Stimulated activated CD4-positive, alpha-beta T cell treated with anti-CD3 and anti-CD28 coated beads, Interleukin-2, amount 100 ng/mL, for 48 hours (primary cell): ENCODE results near the gene SMAD3.

Source experiments
- DNase-seq, 2 donors: peaks; one replicate each; pipeline ENCODE4 v3.0.0-alpha.2; 2020

Gene SMAD3

DNA sequence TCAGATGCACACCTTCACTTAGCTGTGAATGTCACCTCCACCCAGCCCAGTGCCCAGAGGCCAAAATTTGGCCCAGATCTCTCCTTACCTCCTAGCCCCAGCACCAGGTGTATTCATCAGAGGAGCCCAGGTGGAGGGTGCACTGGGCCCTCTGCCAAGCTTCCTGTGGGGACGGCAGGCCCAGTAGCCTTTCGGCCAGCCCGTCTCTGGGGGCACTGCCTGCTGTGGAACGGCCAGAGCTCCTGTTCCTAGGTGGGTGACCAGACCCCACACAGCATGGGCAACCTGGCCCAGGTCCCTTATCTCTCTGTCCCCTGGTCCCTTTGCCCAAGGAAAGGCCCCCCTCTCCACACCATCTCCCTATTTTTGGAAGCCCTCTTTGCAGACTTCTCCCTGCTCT lies 121.3 kb downstream of the SMAD3 start:
- no peak for DNase-seq

DNA sequence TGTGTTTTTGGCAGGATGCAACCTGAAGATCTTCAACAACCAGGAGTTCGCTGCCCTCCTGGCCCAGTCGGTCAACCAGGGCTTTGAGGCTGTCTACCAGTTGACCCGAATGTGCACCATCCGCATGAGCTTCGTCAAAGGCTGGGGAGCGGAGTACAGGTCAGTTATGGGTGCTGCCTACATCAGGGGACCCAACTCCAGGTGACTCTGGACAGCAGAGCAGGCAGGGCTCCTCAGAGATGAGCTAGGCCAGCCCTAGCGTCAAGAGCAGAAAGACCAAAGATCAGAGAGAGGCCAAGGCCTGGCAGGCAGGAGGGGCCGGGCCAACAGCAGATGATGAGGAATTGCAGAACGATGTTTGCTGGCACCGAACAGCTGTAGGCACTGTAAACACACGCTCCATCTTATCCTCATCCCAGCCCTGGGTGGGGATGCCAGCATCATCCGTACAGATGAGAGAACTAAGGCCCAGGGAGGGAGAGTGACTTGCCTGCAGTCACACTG lies 122.0 kb downstream of the SMAD3 start:
- no peak for DNase-seq

DNA sequence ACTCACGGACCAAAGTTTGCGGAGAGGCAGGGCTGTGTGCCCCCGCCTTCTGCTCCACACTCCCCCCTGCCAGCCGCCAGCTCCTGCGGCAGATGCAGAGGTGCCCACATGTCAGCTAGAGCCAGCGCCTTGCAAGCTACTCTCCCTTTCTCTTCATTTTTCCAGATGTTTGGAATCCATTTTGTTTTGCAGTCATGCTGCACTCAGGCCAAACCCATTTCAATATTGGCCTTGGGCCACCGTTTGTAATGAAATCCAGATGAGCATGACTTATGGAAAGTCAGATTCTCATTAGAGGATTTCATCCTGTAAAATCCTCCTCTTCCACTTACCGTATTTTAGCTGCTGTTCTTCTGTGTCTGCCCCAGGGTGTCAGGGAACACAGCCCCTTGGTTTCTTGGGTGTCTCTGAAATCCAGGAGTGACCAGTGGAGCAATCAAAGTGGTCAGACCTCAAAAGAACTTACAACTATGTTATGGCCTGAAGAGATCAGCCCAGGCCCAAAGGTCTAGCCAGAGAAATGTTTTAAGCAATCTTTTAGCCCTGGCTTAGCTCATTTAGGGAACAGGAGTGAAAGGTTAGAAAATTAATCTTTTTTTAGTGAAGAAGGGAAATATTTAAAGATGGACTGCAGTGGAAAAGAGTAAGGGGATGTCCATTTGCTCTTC lies 123.3 kb downstream of the SMAD3 start:
- DNase-seq: no peak

DNA sequence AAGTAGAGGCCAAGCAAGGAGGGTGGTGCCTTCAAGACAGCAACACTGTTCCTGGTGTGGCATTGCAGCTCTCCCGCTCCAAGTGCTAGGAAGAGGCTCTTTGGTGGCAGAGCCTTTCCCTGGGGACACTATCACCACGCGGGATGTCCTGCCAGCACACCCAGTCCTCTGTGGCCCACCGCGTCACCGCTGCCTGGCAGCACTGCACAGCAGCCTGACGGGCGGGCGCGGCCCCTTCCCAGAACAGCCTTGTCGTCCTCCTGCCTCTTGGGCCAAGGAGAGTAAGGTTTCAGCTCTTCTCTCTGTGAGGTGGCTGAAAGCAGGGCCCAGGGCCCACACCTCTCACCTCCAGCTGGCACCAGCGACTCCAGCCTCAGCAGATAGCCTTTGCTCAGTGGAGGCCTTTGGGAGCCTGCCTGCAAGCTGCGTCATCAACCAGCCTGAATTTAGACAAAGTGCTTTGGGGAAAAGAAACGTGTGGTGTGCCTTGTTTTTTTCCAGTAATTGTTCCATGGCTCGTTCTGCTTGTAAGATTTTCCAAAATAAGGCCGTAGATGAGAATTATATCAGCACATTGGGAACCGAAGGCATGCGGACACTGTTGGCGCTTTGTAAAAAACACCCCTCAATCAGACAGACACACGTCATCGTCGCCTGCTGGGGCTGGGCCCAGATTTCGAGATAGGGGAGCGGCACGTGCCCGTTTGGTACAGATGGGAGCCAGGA lies 124.1 kb downstream of the SMAD3 start:
- no peak for DNase-seq

DNA sequence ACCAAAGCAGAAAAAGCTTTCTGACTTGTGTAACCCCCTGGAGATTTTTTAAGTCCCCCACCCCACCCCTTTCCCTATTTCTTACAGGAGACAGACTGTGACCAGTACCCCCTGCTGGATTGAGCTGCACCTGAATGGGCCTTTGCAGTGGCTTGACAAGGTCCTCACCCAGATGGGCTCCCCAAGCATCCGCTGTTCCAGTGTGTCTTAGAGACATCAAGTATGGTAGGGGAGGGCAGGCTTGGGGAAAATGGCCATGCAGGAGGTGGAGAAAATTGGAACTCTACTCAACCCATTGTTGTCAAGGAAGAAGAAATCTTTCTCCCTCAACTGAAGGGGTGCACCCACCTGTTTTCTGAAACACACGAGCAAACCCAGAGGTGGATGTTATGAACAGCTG lies 124.9 kb downstream of the SMAD3 start:
- DNase-seq: no peak

DNA sequence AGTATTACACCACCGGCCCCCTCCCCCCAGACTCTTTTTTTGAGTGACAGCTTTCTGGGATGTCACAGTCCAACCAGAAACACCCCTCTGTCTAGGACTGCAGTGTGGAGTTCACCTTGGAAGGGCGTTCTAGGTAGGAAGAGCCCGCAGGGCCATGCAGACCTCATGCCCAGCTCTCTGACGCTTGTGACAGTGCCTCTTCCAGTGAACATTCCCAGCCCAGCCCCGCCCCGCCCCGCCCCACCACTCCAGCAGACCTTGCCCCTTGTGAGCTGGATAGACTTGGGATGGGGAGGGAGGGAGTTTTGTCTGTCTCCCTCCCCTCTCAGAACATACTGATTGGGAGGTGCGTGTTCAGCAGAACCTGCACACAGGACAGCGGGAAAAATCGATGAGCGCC lies 125.4 kb downstream of the SMAD3 start:
- DNase-seq: no peak

DNA sequence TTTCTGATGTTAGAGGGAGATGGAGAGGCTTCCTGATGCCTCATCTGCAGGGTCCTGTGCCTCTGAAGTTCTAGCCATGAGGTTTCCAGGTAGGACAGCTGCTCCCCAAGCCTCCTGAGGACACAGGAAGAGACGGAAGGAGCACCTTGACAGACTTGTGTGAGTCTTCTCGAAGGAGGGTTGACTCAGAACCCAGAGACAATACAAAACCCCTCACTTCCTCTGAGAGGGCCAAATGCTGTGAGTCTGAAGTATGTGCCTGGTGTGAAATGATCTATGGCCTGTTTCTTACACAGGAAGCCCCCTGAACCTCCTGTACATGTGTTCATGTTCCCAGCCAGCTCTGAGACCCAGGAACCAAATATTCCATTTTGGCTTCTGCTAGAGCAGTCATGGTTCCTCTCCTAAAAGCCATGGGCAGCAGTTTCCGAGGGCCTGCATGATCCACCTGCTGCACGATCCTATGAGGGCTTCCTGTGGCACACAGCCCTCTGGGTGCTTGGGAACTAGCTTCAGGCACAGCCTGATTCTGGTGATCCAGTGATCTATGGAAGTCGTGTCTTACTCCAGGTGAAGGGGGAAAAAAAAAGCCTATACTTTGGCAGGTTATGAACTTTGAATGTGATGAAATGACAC lies 126.9 kb downstream of the SMAD3 start:
- no peak for DNase-seq

DNA sequence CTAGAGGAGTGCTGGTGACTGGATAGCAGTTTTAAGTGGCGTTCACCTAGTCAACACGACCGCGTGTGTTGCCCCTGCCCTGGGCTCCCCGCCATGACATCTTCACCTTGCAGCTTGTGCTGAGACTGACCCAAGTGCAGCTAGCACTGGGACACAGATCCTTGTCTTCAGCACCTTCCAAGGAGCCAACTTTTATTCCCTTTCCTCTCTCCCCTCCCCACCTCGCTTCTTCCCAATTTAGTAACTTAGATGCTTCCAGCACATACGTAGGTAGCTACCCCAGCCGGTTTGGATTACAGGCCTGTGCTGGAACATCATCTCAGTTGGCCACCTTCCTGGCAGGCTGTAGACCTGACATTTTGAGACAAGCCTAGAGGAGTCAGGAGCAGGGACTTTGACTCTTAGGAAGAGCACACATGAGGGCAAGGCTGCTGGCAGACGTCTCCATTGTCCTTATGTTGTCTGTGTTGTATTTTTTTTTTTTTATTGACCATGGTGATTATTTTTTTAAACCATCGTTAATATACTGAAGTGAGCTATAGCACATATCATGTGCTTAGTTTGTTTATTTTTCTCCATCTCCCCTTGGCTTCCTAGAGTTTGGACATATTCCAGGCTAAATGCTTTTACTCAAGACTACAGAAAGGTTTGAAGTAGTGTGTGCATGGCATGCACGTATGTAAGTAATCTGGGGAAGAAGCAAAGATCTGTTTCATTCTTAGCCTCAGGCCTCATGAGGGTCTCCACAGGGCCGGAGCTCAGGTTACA lies 128.0 kb downstream of the SMAD3 start:
- DNase-seq: no peak

DNA sequence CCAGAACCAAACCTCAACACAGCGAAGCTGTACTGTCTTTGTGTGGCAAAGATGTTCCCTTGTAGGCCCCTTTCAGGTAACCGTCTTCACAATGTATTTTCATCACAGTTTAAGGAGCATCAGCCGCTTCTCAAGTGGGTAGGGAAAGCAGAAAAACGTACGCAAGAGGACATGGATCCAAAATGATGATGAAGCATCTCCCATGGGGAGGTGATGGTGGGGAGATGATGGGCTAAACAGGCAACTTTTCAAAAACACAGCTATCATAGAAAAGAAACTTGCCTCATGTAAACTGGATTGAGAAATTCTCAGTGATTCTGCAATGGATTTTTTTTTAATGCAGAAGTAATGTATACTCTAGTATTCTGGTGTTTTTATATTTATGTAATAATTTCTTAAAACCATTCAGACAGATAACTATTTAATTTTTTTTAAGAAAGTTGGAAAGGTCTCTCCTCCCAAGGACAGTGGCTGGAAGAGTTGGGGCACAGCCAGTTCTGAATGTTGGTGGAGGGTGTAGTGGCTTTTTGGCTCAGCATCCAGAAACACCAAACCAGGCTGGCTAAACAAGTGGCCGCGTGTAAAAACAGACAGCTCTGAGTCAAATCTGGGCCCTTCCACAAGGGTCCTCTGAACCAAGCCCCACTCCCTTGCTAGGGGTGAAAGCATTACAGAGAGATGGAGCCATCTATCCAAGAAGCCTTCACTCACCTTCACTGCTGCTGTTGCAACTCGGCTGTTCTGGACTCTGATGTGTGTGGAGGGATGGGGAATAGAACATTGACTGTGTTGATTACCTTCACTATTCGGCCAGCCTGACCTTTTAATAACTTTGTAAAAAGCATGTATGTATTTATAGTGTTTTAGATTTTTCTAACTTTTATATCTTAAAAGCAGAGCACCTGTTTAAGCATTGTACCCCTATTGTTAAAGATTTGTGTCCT lies 129.0 kb downstream of the SMAD3 start:
- DNase-seq: no peak

DNA sequence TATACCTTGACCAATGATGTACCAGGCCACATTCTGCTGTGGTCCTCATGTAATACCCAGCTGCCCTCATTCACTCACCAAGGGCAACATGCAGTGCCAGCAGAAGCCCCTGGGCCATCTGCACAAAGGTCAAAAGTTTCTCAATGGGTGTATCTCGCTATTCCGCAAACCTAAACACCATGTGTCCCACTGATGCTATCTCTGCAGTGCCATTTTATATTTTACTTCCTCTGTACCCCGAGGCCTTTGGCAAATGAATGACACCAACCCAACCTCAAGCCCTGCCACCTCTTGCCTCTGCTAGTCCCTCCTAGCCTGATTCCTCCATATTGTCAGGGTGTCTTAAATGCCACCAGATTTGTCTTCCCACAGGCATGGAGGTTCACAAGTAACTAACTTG lies 129.9 kb downstream of the SMAD3 start:
- DNase-seq: no peak

DNA sequence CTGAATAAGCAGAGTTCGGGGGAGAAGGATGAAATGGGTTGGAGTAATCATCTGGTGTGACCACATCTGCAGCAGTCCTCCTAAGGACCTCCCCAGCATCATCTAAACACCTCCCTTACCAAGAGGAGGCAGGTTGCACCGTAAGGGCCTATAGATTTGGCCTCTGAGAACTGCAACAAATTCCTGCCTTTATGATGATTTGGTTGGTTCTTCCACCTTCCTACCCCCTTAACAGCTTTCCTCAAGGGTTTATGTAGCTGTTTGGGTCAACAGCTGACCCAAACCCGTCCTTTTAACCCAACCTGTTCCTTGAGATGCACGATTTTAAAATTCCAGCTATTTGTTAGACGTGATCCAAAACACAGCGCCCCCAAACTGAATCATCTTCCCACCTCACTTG lies 130.8 kb downstream of the SMAD3 start:
- DNase-seq: no peak

DNA sequence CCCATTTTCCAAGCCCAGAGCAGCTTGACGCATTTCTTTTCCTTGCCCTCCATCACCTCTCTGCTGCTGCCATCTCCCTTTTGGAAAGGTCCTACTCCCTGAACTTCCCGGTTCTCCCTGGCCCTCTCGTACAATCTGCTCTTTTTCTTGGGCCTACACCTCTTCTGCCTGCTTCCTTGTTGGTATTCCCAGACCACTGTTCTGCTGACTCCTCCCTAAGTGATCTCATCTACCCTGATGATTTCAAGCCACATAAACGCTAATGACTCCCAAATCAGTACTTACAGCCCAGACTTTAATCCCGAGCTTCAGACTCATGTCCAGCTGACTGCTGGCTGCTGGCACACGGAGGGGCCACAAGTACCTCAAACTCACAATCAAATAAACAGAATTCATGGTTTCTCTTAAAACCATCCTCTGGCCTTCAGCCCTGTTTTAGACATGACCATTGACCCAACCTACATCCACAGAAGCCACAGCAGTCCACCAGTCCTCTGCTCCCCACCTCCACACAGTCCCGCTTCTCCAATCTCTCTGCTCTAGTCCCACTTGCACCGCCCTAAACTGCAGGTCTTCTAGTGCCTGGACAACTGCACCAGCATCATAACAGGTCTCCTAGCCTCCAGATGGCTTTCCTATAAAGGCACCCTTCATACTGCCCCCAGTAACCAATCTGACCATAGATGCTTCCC lies 131.4 kb downstream of the SMAD3 start:
- DNase-seq: no peak

DNA sequence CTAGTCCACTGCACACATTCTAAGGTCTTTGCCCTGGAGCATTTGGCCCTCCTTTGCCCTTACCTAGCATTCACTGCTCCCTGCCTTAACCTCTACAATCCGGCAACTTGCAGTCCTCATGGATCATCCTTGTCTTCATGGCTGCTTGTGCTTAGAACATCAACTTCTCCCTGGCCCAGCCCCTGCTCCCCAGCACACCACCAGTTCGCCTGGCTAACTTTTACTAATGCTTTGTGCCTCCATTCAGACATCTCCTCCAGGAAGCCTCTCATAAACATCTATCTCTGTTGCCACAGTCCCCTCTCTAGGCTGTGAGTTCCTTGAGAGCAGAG lies 131.9 kb downstream of the SMAD3 start:
- no peak for DNase-seq

DNA sequence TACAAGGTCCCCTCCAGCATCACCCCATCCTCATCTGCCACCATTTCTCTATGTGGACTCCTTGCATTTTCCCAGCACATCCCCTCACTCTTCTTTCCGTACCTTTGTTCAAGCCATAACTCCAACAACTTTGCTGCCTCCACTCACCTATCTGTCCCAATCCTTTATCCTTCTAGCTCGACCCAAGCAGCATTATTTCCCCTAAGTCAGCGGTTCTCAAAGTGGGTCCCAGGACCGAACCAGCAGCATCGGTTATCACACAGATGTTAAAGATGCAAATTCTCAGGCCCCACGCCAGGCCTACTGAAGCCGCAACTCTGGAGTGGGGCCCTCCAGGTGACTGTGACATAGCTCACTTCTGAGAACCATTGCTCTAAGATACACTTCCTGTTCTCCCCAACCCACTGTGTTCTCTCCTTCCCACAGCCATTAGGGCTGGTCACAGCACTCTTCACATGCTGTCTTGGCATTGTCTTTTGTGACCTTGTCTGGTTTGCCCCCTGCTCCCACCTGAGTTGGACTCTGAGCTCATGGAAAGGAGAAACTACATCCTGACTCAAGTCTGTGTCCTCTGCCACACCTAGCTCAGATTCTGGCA lies 132.9 kb downstream of the SMAD3 start:
- no peak for DNase-seq

DNA sequence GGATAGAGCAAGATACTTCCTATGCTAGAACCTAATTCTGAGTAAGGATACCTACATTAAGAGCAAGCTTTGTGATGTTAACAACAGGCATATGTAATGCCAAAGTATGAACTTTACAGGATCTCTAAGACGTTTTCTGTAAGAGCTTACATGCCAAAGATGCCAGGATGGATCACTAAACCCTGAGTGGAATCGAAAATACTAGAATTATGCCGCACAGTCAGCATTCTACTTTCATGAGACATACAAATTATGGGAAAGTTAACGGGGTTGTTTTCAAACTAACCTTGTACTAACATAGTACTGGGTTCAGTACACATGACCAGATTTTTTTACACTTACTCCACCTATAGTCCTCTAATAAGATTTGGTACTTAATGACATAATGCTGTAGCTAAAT lies 134.0 kb downstream of the SMAD3 start:
- no peak for DNase-seq

DNA sequence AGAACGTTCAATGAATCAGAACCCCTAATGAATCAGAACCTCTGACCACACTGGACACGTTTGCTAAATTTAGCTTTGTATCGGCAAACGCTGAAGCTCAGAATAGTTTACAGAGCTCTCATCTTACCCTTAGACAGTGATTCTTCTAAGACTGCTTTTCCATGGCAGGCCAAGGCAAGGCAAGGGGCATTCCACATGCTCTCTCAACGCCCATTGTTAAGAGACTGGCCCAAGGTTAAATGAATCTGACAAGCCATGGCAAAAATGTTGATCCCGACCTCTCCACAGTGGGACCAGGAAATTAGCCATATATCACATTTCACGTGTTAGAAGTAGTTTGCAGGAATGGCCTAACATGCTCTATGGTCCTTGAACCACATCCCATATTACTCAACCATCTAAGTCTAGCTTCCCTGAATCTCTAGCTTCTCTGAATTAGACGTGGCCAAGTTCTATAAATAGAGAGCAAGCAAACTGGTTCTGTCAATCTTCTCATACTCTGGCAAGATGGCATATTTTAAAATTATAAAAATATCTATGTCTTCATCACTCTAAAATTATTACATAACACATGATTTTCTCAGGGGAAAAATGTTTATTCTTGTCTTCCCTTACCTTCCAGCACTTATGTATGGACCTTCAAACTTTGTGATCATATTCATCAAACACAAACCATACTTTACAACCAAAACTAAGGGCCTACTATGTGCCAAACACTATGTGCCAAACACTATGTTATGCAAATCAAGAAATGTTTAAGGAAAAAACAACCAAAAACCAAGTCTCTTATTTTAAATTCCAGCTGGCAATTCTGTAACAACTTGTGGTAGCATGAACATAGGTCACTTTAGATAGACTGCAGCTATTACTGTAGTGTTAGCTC lies 134.7 kb downstream of the SMAD3 start:
- no peak for DNase-seq

DNA sequence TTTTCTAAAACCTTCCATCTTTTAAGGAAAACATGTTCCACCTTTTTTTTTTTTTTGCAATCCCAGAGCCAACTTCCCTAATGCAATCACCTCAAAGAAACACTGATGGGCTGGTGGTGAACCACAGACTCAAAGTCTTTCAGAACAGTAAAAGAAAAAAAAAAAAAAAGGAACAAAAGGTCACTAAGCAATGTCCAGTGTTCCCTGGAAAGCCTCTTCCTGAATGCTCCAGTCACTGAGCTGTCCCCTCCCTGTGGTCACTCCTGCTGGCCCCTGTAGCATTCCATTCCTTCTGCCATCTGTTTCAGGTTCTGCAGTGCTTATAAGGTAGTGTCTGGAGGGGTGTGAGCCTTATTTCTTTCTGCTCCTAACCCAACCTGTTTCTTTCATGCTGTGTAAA lies 135.7 kb downstream of the SMAD3 start:
- DNase-seq: no peak

DNA sequence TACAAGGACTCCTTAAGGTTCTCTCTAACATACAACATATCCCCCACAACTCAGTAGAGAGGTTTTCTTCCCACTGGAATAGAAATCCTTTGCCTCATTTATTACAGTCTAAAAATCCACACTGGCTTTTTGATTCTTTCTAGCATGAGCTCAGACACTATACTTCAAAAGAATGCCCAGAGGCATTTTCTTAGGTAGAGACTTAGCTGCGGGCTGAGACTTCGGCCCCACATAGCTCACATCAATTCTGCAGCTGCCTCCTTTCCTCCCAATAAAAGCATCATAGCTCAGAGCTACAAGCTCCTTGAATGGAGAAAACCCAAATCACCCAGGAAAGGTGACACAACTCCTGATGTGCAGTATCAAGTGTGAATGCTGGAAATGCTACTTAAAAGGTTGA lies 136.7 kb downstream of the SMAD3 start:
- no peak for DNase-seq

DNA sequence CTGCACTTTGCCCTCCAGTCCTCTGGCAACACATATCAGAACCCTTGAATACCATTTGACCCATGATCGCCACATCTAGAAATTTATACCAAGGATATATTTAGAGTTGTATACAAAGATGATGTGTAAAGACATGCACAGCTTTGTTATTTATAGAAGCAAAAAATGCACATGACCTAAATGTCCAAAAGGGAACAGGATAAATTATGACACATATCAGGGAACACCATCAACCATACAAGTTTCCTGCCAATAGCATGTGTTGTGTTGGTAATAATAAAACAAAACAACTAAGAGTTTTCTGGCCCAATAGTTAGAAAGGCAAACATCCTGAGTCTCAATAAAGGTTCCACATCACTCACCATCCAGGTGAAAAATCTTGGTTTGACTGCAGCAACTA lies 137.6 kb downstream of the SMAD3 start:
- no peak for DNase-seq

DNA sequence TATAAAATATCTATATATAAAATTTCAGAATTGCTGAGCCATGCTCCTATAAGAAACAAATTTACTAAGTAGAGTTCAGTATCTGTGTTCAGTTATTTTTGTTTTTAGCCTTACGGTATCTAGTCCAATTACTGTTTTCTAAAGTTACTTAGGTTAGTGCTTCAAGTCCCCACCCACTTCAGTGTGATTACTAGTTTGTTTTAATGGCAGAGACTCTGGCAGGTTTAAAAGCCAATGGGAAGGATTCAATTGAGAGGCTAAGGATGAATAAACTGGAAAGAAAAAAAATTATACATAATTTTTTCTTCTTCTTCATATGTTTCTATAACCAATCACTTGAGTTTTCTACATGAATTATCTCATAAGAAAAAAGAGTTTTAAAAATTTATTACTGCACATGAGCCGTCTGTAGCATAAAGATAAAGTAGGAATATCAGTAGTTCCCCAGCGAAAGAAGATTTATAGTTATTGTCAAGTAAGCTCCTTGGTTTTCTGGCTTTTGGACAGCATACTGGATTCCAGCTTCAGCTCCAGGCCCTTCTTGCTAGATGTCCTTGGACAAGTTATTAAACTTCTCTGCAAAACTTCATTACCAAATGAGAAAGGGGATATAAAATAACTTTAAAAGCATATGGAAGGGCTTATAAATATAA lies 142.3 kb downstream of the SMAD3 start:
- DNase-seq: no peak
